ENCODE measurements around the gene SNX33.

DNA sequence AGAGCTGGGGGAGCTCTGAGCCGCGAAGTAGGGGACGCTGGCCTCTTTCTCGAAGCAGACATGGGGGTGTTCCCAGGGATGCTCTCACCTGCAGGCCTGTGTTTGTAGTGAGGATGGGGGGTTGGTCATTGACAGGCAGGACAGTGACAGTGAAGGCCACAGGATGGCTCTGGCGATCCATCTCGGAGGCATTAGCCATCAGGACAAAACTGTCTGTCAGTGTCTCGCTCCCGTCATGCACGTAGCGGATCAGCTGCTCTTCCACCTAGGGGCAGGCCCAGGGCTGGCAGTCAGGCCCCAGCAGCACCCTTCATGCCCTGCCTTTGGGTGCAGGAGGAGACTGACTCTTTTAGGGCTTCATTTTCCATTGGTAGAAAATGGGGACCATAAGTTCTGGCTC lies 36.9 kb downstream of the SNX33 start:
- TF ChIP-seq POLR2A (IDR thresholded peaks at IDR 0.05; ENCODE audit: low read length) (no peak), CTCF (IDR thresholded peaks at IDR 0.05) (no peak), SMC3 (IDR thresholded peaks at IDR 0.05) (no peak), KDM5A (IDR thresholded peaks at IDR 0.05) (no peak)

All from A549 (cell line).